HT1080 (cell line): ENCODE data around the gene HES5. TPM values are rescaled to one million over a fixed set of nuclear protein-coding genes. Genes with fewer than 3 reads are reported as not detected.

Experiments
- DNase-seq: peaks from one replicate; pipeline ENCODE4 v3.0.0-alpha.2; 2015; ENCODE audit warnings: low read depth
- total RNA-seq: library from RNA; depleted of rRNA; stranded (reverse); fragments of >200 nt; shearing (Covaris generic); gene quantifications from 2 replicates; pipeline ENCODE4 v1.2.3, GENCODE V29; 2014; rRNA removed

The HES5 gene
- total RNA-seq, 1 experiment from 2014 or later: not detected

DNA sequence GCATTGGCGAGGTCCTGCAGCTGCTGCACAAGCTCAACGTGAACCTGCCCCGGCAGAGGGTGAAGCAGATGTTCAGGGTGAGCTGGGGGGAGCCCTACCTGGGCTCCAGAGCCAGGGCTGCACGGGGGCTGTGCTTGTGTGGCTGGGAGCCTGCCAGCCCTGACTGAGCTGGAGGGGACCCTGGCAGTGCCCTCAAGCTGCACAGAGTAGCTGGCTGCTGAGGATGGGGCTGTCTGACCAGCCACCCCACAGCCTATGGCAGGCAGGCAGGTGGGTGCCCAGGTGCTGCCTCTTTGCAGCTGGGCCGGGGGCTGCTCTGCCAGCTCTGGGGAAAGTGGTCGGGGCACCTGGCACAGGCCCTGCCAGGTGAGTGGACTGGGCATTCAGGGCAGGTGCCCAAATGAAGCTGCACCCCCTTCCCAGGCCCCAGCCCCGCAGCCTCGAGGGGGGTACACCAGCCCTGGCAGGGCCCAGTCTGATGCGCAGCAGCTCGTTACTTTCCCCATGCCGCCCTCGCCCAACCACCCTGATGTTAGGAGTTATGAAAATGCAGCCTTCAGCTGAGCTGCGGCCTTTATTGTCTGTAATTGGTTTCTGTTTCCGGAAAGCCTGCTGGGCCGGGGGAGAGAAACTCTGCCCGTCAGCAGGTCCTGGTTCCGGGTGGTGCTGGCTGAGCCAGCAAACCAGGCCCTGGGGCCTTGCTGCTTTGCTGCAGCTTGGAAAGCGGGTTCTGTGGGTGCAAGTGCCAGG, 49.7 kb downstream of the HES5 start:
- no peak for DNase-seq

DNA sequence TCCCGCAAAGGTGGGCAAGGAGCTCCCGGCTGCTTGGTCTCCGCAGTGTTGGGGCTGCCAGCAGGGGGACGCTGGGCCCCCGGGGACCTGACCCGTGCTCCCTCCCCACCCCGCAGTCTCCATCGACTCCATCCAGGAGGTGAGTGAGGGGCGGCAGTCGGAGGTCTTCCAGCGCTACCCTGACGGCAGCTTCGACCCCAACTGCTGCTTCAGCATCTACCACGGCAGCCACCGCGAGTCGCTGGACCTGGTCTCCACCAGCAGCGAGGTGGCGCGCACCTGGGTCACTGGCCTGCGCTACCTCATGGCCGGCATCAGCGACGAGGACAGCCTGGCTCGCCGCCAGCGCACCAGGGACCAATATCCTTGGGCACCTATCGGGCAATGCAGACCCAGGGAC, 50.4 kb downstream of the HES5 start:
- DNase-seq: no peak

DNA sequence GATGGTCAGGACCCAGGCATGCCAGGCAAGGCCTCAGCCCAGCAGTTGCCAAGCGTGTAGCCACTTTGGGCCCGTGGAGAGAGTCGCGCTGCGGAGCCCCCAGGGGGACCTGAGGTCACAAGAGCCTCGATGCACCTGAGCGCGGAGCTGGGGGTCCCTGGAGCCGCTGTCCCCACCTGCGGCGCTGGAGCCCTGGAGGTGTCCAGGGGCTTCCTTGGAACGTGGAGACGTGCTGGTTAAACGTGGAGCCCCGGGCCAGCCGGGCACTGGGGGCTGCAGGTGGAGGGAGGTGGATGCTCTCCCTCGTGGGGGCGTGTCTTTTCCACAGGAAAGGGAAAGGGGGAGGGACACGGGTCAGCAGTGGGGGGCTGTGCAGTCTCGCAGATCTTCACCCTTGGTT, 50.9 kb downstream of the HES5 start:
- no peak for DNase-seq

Other genes with a start within 250 kb of the HES5 start
- gene MORN1, start 138.7 kb downstream of the HES5 start, total RNA-seq: 5.6 and 9.4 TPM in 2 replicates
- gene RER1, start 138.4 kb downstream of the HES5 start, total RNA-seq: 149 and 174 TPM in 2 replicates
- 22.5 and 25.6 TPM in 2 replicates for gene PEX10, start 117.7 kb downstream of the HES5 start, total RNA-seq
- gene PLCH2, start 54.0 kb downstream of the HES5 start, total RNA-seq: 0.10 and 1.8 TPM in 2 replicates
- 22.5 and 27.5 TPM in 2 replicates for gene PANK4, start 3.7 kb downstream of the HES5 start, total RNA-seq
- gene TNFRSF14, start 26.1 kb upstream of the HES5 start, total RNA-seq: 6.6 and 16.6 TPM in 2 replicates
- gene PRXL2B, start 56.5 kb upstream of the HES5 start, total RNA-seq: 17.7 and 21.1 TPM in 2 replicates
- gene MMEL1, start 102.8 kb upstream of the HES5 start, total RNA-seq: not detected in 2 replicates